ENCODE measurements around the gene PRM1. TPM values are rescaled to one million over a fixed set of nuclear protein-coding genes. Genes with fewer than 3 reads are reported as not detected.

Gene PRM1
- total RNA-seq, 1 donor from 2014 or later: not detected

GRCh38 chr16:11232302-11232851, 48.8 kb downstream of the PRM1 start:
- no peak overlapping the region for H3K4me3 ChIP-seq
- no peaks in the 10 kb centered on the region for H3K9me3 ChIP-seq
- TF ChIP-seq CTCF (IDR thresholded peaks at IDR 0.05): no peak
- no peak for DNase-seq (ENCODE audit: low spot score in 2 of 2)
- H3K4me1 ChIP-seq: peaks cover 0 to 3% of the 10 kb centered on the region in 2 donors
- no peaks in the 10 kb centered on the region for H3K36me3 ChIP-seq
- no peaks in the 10 kb centered on the region for H3K27me3 ChIP-seq
- intact Hi-C loops (cut with DNase I): no loop called here
- no peak overlapping the region for H3K27ac ChIP-seq

- no peak for TF ChIP-seq CTCF (IDR thresholded peaks at IDR 0.05)
- H3K27me3 ChIP-seq: no peaks in the 10 kb centered on the region
- no peak for DNase-seq (ENCODE audit: low spot score in 2 of 2)
- no peak overlapping the region for H3K27ac ChIP-seq
- intact Hi-C loops (cut with DNase I): no loop called here
- peaks cover 0 to 3% of the 10 kb centered on the region in 2 donors for H3K4me1 ChIP-seq
- no peaks in the 10 kb centered on the region for H3K9me3 ChIP-seq
- no peak overlapping the region for H3K4me3 ChIP-seq
- H3K36me3 ChIP-seq: no peaks in the 10 kb centered on the region
Measured at GRCh38 chr16:11231367-11231970, 49.7 kb downstream of the PRM1 start.

Other genes starting within 250 kb of the PRM1 start
- 1.8 TPM for gene SOCS1, start 25.1 kb downstream of the PRM1 start, total RNA-seq
- gene TNP2, start 12.0 kb downstream of the PRM1 start, total RNA-seq: not detected
- not detected for gene PRM3, start 7.7 kb downstream of the PRM1 start, total RNA-seq
- gene PRM2, start 4.8 kb downstream of the PRM1 start, total RNA-seq: not detected
- gene RMI2, start 64.1 kb upstream of the PRM1 start, total RNA-seq: not detected

Measured in ascending aorta (tissue), 2 donors.